Body of pancreas (tissue), 4 donors: ENCODE results near the gene CFDP1.
A peak's percentile ranks its signal among the peaks of the same experiment; 100 is the strongest.

Experiments used
- POLR2A ChIP-seq, 3 donors: fragments of 450-650 bp; IDR thresholded peaks; one replicate each; pipeline ENCODE4 v1.6.1; 2016; ENCODE audit warnings: antibody characterized with exemption in 3 of 3, mild to moderate bottlenecking in 2 of 3
- TF ChIP-seq, protein P1 (sequence below), 7 experiments: fragments of 450-650 bp in 4 of 7; fragments of 200-600 bp in 3 of 7; sonication (generic) in 3 of 7; IDR thresholded peaks; one replicate each; pipeline ENCODE4 v1.5.1; 2016 to 2019; ENCODE audit warnings: antibody characterized with exemption in 7 of 7

DNA sequence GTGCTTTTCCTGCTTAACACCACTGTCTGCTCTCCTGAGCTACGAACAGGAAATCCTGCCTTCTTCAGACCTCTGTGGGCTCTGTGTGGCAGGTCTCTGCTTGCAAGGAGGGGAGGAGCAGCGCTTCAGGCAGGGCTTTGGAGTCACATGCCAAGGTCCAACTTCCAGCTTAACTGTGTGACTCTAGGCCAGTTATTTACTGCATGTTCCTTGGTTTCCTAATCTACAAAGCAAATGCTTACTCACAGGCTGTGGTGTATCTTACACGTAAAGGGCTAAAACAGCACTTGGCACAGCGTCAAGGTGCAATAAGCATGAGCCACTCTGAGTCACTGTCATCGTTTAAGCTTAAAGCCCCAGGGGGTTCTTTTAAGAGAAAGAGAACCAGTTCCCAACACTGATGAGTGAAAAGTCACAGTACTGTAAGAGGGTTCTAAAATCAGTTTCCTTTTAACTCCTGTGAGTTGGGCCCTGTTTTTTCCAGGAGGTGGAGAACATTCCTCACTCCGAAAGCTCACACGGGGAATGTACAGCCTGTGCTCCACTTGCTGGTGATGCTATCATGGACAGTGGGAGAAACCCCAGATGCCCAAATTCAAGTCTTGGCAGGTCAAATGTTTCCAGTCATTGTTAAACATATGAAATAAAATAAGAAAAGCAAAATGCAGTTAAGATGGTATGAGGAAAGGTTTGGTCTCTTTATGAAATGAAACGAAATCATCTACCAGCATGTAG is 127.8 kb downstream of the CFDP1 start:
- TF ChIP-seq, protein P1, sequence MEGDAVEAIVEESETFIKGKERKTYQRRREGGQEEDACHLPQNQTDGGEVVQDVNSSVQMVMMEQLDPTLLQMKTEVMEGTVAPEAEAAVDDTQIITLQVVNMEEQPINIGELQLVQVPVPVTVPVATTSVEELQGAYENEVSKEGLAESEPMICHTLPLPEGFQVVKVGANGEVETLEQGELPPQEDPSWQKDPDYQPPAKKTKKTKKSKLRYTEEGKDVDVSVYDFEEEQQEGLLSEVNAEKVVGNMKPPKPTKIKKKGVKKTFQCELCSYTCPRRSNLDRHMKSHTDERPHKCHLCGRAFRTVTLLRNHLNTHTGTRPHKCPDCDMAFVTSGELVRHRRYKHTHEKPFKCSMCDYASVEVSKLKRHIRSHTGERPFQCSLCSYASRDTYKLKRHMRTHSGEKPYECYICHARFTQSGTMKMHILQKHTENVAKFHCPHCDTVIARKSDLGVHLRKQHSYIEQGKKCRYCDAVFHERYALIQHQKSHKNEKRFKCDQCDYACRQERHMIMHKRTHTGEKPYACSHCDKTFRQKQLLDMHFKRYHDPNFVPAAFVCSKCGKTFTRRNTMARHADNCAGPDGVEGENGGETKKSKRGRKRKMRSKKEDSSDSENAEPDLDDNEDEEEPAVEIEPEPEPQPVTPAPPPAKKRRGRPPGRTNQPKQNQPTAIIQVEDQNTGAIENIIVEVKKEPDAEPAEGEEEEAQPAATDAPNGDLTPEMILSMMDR (IDR thresholded peaks at IDR 0.05) = peak in 1 of 7 experiments; percentile 0
- TF ChIP-seq POLR2A (IDR thresholded peaks at IDR 0.05) = peak in 2 of 3 donors; percentile 79 to 80
